Measurements from ENCODE around the gene FCHSD1.

FCHSD1 gene

DNA sequence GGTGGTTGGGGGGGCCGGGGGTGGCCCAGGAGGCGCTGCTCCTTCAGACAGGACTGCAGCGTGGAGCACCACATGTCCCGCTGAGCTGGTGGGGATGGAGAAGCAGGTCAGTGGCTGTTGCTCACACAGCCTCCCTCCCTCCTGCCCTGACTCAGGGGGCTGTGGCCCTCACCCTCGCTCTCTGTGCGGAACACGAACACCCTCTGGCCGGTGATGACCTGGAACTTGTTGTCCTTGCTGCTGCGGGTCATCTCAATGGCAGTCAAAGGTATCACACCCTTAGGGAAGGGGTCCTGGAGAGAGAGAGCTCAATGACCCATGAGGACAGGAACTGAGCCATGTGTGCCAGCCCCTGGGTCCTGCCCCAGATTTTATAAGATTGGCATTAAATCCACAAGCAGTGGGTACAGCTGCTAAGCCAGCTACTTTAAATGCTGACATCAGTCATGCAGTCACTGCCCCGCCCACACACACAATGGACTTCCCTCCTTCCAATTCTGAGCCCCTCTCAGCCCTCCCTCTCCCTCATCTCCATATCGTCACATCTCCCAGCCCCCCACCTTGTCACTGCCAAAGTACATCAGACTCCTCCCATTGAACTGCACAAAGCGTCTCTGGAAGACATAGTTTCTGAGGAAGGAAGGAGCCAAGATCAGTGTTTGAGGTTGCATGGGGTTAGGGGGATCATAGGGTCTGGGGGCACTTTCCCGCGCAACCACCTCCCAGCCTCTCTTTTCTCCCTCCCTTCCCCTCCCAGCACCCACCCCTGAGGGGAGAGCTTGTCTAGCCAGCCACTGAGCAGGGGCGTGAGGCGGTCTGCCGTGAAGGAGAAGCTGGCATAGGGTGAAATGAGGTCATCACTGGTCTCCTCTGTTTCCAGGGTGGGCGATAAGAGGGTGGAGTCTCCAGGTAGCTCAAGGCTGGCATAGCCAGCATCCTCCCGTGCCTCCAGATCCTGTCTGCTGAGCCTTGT is 21.9 kb upstream of the FCHSD1 start:
- DNase-seq: no peak

DNA sequence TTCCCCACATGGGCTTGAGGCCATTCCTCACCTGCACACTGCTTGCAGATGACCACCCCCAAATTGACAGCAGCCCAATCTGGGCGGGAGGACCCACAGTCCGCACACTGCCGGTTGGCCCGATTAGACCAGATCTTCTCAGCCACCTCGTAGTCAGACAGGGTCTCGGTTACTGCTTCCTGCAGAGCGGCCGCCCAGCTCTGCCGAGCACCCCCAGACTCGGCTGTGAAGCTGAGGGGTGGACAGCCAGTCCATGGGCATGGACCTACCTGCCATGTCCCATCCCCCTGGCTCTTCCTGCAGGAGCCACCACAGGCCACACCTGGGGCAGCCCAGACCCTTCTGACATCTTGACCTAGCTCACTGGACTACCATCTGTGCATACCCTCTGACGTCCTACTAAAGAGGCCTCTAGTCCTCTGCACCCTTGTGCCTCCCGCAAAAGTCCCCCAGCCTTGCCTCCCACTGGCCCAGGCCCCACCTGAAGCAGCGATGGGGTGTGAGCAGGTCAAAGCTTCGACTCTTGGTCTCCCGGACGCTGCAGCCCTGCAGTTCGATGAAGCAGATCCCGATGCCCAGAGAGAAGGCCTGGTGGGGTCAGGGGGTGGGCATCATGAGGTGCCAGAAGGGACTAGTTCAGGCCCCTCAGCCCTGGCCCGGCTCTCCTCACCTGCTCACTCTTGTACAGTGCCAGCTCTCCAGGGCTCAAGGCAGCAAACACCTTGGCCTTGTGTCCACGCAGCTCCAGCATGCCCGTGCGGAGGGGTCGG is 21.0 kb upstream of the FCHSD1 start:
- no peak for DNase-seq

GRCh38 chr5:141669520-141669919 is 18.3 kb upstream of the FCHSD1 start:
- no peak for DNase-seq

GRCh38 chr5:141668601-141669265 is 17.5 kb upstream of the FCHSD1 start:
- no peak for DNase-seq

DNA sequence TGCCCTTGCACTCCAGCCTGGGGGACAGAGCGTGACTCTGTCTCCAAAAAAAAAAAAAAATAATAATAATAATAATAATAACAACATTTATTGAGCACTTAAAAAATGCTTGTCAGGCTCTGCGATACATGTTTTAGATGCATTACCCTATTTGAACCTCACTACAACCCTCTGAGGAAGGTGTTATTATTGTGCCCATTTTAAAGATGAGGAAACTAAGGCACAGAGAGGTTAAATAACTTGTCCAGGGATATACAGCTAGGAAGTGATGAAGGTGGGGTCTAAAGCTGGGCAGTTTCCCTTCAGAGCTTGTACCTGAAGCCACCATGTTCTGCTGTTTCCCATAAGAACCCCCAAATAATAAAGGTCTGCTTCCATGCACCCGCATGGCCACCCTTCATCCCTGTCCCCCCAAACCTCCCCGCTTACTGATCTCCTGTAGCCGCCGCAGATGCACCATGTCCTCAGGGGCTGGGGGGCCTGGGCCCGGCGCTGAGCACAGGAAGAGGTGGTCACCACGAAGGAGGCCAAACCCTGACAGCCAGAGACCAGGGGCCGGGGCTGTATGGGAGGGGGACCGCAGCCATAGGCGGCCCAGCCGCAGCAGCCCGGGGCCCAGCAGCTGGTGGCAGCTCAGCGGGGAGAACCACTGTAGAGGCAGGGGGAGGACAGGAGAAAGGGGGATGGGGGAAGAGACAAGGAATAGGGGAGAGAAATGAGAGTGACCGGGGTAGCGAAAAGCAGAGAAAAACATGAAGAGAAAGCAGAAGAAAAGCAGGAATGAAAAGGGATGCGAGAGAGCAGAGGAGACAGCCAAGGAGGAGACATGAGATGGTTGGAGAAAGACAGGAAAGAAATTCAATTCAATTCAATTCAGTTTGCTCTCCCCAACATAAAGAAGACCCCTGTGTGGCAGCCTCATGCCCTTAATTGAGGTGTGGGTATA is 15.1 kb upstream of the FCHSD1 start:
- DNase-seq: no peak

DNA sequence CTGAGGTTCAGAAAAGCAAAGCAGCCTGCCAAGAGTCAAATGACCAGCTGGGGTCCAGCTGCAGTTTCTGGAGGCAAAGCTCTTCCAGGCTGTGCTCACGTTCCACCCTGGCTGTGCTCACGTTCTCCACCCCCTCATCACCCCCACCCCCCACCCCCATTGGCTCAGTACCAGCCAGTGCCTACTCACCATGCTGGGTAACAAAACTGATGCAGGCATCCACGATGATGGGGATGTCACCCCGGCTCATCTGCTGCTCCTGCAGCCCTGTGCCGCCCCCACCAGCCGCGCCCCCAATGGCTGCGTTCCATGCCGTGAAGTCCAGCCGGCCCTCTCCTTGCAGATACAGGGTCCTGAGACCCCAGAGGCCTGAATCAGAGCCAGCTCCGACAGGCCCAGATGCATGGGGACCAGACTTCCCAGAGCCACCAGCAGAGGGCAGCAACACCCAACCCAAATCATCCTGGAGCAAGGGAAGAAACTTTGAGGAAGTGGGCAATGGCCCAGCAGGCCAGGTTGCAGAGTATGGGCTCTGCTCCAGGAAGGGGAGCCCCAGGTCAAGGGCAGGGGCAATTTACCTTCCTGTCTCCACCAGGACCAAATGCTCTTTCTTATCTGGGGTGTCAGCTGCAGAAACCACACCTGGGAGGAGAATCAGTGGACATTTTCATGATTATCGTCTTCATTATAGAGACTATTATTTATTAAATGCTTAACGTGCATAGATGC is 13.7 kb upstream of the FCHSD1 start:
- no peak for DNase-seq

DNA sequence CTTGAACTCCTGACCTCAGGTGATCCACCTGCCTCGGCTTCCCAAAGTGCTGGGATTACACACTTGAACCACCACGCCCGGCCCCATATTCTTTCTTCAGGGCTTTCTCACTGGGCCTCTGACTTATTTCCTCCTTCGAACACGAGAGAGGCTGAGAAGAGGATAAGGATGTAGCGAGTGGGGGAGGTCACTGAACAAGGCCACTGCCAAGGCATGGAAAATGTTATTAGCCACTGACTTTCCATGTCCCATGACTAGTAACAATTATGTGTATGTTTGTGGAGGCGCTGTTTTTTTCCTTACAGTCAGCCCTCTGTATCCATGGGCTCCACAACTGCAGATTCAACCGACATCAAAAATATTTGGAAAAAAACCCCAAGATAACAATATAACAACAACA is 12.3 kb upstream of the FCHSD1 start:
- DNase-seq: no peak

GRCh38 chr5:141662028-141662427 is 10.8 kb upstream of the FCHSD1 start:
- DNase-seq: no peak

GRCh38 chr5:141657937-141658545 is 6.8 kb upstream of the FCHSD1 start:
- DNase-seq: no peak

GRCh38 chr5:141657404-141657803 is 6.2 kb upstream of the FCHSD1 start:
- DNase-seq: no peak

DNA sequence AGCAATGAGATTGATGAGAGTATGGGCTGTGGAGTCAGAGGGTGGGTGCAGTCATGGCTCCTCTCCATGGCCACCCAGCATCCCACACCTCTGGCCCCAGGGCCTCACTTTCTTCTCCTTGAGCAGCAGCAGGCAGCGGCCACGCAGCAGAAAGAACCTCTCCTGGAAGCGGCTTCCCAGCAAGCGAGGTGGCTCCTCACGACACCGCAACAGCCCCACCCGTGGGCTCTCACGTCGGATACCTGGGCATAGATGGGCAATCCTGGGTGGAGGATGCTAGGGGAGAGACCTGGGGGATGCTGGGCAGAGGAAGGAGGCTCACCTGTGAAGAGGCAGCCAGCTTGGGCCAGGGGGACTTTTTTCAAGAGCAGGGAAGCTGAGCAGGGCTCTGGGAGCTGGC is 5.2 kb upstream of the FCHSD1 start:
- DNase-seq: no peak

GRCh38 chr5:141655020-141655419 is 3.8 kb upstream of the FCHSD1 start:
- DNase-seq: no peak

GRCh38 chr5:141654298-141654697 is 3.1 kb upstream of the FCHSD1 start:
- no peak for DNase-seq

GRCh38 chr5:141651728-141652105 is 499 bp upstream of the FCHSD1 start:
- no peak for DNase-seq

GRCh38 chr5:141649972-141650371 is 1.2 kb downstream of the FCHSD1 start:
- no peak for DNase-seq

DNA sequence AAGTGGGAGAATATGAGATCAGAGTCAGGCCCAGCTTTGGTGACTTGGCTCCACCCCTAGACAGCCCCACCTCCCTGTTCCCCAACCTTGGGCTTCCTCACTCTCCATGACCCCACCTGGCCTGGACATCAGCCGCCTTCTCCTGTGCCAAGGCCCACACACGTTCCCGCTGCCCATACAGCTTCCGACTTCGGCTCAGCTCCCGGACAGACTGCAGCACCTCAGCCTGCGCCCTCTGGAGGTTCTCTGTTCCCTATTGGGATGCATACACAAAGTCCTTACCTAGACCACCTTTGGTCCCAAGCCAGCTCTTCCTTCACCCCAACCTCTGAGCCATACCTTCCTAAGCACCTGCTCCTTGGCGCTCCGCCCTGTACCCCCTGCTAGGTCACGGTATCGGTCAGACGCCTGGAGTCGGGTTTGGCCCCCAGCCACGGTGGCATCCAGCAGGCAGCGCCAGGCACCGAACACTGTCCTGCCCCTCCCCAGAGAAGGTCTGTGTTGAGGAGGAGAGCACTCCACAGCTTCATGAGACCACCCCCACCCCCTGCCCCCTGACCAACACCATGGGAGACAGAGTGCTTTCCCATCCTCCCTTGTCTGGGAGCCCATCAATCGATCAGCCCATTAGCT is 2.0 kb downstream of the FCHSD1 start:
- no peak for DNase-seq

DNA sequence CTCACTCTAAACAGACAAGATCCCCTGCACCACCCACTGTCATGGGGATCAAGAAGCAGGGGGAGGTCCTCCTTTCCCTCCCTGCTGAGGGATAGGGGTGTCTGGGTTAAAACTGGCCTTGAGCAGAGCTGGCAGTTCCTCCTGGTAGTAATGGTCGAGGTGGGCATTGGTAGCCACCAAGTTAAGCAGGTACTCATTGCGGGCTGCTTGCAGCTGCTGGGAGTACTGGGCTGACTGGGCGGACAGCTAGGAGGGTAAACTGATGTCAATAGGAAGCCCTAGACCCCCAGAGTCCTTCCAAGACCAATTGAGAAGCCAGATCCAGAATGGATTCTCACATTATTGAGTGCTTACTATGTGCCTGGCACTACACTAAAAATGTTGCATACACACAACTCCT is 3.4 kb downstream of the FCHSD1 start:
- no peak for DNase-seq

DNA sequence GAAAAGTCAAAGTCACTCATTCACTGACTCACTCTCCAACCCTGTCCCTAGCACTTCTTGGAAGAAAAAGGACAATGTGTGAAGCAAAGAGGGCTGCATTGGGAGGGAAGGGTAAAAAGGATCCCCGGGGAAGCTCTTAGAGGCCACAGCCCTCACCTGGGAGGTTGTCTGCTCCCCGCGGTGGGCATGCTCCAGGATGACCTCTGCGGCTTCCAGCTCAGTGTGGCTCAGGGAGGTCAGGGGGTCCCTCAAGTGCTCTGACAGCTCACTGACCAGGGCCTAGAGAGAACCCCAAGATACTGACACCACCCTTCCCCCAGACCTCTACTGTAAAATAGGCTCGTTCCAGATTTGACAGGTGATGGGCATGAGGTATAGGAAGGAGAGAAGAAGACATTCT is 4.0 kb downstream of the FCHSD1 start:
- no peak for DNase-seq

DNA sequence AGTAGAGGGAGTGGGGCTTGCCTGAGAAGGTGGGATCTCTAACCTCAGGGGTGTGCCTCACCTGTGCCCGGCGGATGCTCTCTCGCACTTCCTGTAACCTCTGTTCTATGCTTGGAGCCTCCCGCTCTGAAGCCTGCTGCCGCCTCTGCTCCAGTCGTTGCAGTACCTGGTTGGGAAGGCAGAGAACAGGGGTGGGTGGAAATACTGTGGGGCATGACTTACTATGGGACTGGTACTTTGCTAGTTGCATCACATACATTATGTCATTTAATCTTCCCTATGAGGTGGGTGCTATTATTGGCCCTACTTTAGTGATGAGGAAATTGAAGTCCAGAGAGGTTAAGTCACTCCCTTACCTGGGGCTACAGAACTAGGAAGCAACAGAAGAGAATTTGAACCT is 5.2 kb downstream of the FCHSD1 start:
- no peak for DNase-seq

- DNase-seq: no peak
Observed at GRCh38 chr5:141641634-141642267, 9.5 kb downstream of the FCHSD1 start.

All from NCI-H187 treated with DMSO at 0.1 percent for 48 hours (cell line).